Lung (tissue), 12 donors: ENCODE results near the gene LGI1. TPM values are rescaled to one million over a fixed set of nuclear protein-coding genes. Genes with fewer than 3 reads are reported as not detected.

Source experiments
- ATAC-seq: fragments of 200-7000 bp; cut with Tn5 transposase; one replicate; pipeline ENCODE4 v1.9.1; 2020; ENCODE audit warnings: moderate number of reproducible peaks; ENCODE audit not compliant: insufficient read depth, low FRiP score
- DNase-seq, 3 donors: peaks; one replicate each; pipeline ENCODE4 v3.0.0-alpha.2; 2013 to 2017
- H3K27ac ChIP-seq, 2 donors: one replicate each; pipeline ENCODE4 v1.5.1; 2013; ENCODE audit warnings: mild to moderate bottlenecking in 2 of 2, moderate library complexity in 2 of 2, control low read depth in 1 of 2, inconsistent platforms in 1 of 2, low read depth in 1 of 2, low read length in 1 of 2
- H3K27me3 ChIP-seq, 3 donors: one replicate each; pipeline ENCODE4 v1.5.1; 2013; ENCODE audit warnings: low read length in 2 of 3; ENCODE audit not compliant: control insufficient read depth in 3 of 3, insufficient read depth in 3 of 3
- H3K36me3 ChIP-seq, 4 donors: one replicate each; pipeline ENCODE4 v1.5.1; 2013; ENCODE audit warnings: low read length in 4 of 4, mild to moderate bottlenecking in 1 of 4, moderate library complexity in 1 of 4; ENCODE audit not compliant: control insufficient read depth in 4 of 4, insufficient read depth in 4 of 4
- H3K4me1 ChIP-seq, 5 donors: one replicate each; pipeline ENCODE4 v1.5.1; 2013; ENCODE audit warnings: low read length in 5 of 5, mild to moderate bottlenecking in 2 of 5, moderate library complexity in 1 of 5; ENCODE audit not compliant: control insufficient read depth in 5 of 5, insufficient read depth in 5 of 5
- H3K4me3 ChIP-seq: one replicate; pipeline ENCODE4 v1.5.1; 2013; ENCODE audit warnings: mild to moderate bottlenecking, control low read depth, moderate library complexity
- H3K9ac ChIP-seq, 2 donors: one replicate each; pipeline ENCODE4 v1.5.1; 2013; ENCODE audit warnings: low read length in 2 of 2, control low read depth in 1 of 2; ENCODE audit not compliant: insufficient read depth in 1 of 2
- H3K9me3 ChIP-seq, 4 donors: one replicate each; pipeline ENCODE4 v1.5.1; 2013; ENCODE audit warnings: low read length in 3 of 4, mild to moderate bottlenecking in 1 of 4, moderate library complexity in 1 of 4; ENCODE audit not compliant: control insufficient read depth in 4 of 4, insufficient read depth in 3 of 4
- CTCF ChIP-seq: IDR thresholded peaks from 2 replicates; pipeline ENCODE4 v1.5.1; 2012; ENCODE audit warnings: mild to moderate bottlenecking; ENCODE audit errors: control extremely low read depth, extremely low read depth
- WGBS, 2 donors: extraction: QIAGEN DNeasy Blood & Tissue Kit; methylation state at CpG; one replicate each; pipeline ENCODE4 v1.1.7; 2013; 5-methylcytosine and 5-hydroxymethylcytosine counted together
- polyA plus RNA-seq, 2 donors: library from polyadenylated mRNA; stranded (reverse); fragments of 200-250 nt; gene quantifications; one replicate each; pipeline ENCODE4 v1.2.1, GENCODE V29; 2013
- total RNA-seq, 2 donors: library from RNA; depleted of rRNA in 1 of 2; stranded (reverse); fragments of >200 nt in 1 of 2; gene quantifications; one replicate each; pipeline ENCODE4 v1.2.1, GENCODE V29; 2014 to 2021
- donor health status: control.
- donor health status: control.
- donor health status: Bipolar disorder and iron deficiency.
- donor health status: healthy.
- donor health status: DM: yes; HTN: yes; CAD: no.

Gene LGI1
- total and polyA plus RNA-seq, 4 donors = 0.68 TPM; not detected in 3

- Histone ChIP-seq H3K9ac (no peak overlapping the region), H3K4me3 (no peak overlapping the region), H3K27me3 (peaks cover 0 to 2% (median 0%) of the 10 kb centered on the region in 3 donors), H3K36me3 (no peaks in the 10 kb centered on the region), H3K27ac (peak overlapping the region in 1 of 2 donors; percentile 54), H3K9me3 (peaks cover 0 to 9% (median 1%) of the 10 kb centered on the region in 4 donors), H3K4me1 (no peaks in the 10 kb centered on the region)
- 85 to 88% methylated on average over 1 of the region's 1 CpG for WGBS, 2 donors
- ATAC-seq (no peak), DNase-seq (no peak)
- TF ChIP-seq CTCF = no peak
Measured at GRCh38 chr10:93837822-93838221, 80.1 kb downstream of the LGI1 start.

DNA sequence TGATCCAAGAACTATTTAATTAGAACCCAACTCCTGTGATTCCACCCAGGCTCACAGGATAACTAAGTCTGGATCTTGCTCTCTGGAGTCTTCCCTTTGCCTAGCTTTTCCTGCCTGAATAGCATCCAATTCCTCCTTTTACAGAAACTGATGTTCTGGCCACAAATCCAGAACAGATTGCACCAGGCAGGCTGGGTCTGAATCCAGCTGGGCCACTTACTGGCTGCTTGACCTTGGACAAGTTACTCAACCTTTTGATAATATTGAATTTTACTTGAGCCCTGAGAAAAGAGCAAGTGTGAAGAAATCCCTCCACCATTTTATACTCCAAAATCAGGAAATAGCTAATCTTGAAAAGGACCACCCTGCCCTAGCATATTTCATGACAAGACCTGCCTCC, 80.5 kb downstream of the LGI1 start:
- DNase-seq = no peak
- Histone ChIP-seq H3K36me3 (no peaks in the 10 kb centered on the region), H3K27me3 (peaks cover 0 to 2% (median 0%) of the 10 kb centered on the region in 3 donors), H3K9me3 (peaks cover 0 to 7% (median 1%) of the 10 kb centered on the region in 4 donors), H3K9ac (no peak overlapping the region), H3K4me1 (no peaks in the 10 kb centered on the region), H3K27ac (peak overlapping the region in 1 of 2 donors; percentile 54), H3K4me3 (no peak overlapping the region)
- no peak for ATAC-seq
- no peak for TF ChIP-seq CTCF

- H3K4me1 ChIP-seq = no peaks in the 10 kb centered on the region
- H3K36me3 ChIP-seq = no peaks in the 10 kb centered on the region
- 61 to 65% methylated on average over 3 of the region's 3 CpGs for WGBS, 2 donors
- peaks cover 0 to 2% (median 0%) of the 10 kb centered on the region in 3 donors for H3K27me3 ChIP-seq
- H3K9me3 ChIP-seq = no peaks in the 10 kb centered on the region
- DNase-seq = no peak
- no peak overlapping the region for H3K27ac ChIP-seq
- H3K4me3 ChIP-seq = no peak overlapping the region
- no peak for TF ChIP-seq CTCF
- no peak overlapping the region for H3K9ac ChIP-seq
- ATAC-seq = no peak
Measured at GRCh38 chr10:93841961-93842360, 84.2 kb downstream of the LGI1 start.

- Histone ChIP-seq H3K4me1 (peaks cover 0 to 11% (median 0%) of the 10 kb centered on the region in 5 donors), H3K27ac (no peak overlapping the region), H3K36me3 (no peaks in the 10 kb centered on the region), H3K9me3 (no peaks in the 10 kb centered on the region), H3K9ac (no peak overlapping the region), H3K27me3 (peaks cover 0 to 2% (median 0%) of the 10 kb centered on the region in 3 donors), H3K4me3 (no peak overlapping the region)
- DNase-seq (no peak), ATAC-seq (no peak)
- no peak for TF ChIP-seq CTCF
- WGBS, 2 donors = 90 to 97% methylated on average over 26 to 30 of the region's 30 CpGs
Measured at GRCh38 chr10:93844979-93845626, 87.4 kb downstream of the LGI1 start.
